Endothelial cell of umbilical vein (primary cell): Measurements from ENCODE around the gene SMPX. TPM values are rescaled to one million over a fixed set of nuclear protein-coding genes. Genes with fewer than 3 reads are reported as not detected.

Experiments used
- BruUV-seq: library from RNA; stranded (reverse); fragments of 400-500 nt; replicated peaks from 2 replicates; lab custom pipeline; 2021; lab: Mats Ljungman, UMichigan
- CTCF ChIA-PET: fragments of 300-600, 350-600 bp; sonication (Branson Sonifier 250); formaldehyde crosslinking; loops from one replicate; lab custom pipeline; 2021; ENCODE audit warnings: antibody characterized with exemption, inconsistent platforms; lab: Charles Lee
- POLR2A ChIA-PET: fragments of 300-600, 350-600 bp; sonication (Branson Sonifier 250); formaldehyde crosslinking; loops from one replicate; lab custom pipeline; 2021; ENCODE audit warnings: antibody characterized with exemption, inconsistent platforms; lab: Charles Lee
- DNase-seq: peaks from one replicate; pipeline ENCODE4 v3.0.0-alpha.2; 2011; ENCODE audit warnings: low read depth, low spot score
- FAIRE-seq: peaks from 2 replicates; lab custom pipeline; 2011; peaks lifted over from hg19 to GRCh38; lab: Jason Lieb, UNC
- H2AFZ ChIP-seq: 2 replicates; pipeline ENCODE4 v1.6.0; 2012; ENCODE audit warnings: low read depth, low read length, control low read depth, inconsistent platforms
- H3K27ac ChIP-seq: 2 replicates; pipeline ENCODE4 v1.5.1; 2011; ENCODE audit warnings: low read depth, mild to moderate bottlenecking, control low read depth, low read length, moderate library complexity; ENCODE audit not compliant: insufficient read depth
- H3K27me3 ChIP-seq, 2 experiments: 2 replicates each; pipeline versions ENCODE4 v1.6.0 to v1.6.1; 2011; ENCODE audit warnings: low read length in 2 of 2, mixed read lengths in 1 of 2; ENCODE audit not compliant: control insufficient read depth in 2 of 2, insufficient read depth in 2 of 2
- H3K36me3 ChIP-seq, 2 experiments: 2 replicates in 1 of 2; 3 replicates in 1 of 2; pipeline ENCODE4 v1.5.1; 2011; ENCODE audit warnings: low read length in 2 of 2, mild to moderate bottlenecking in 1 of 2, moderate library complexity in 1 of 2; ENCODE audit not compliant: control insufficient read depth in 2 of 2, insufficient read depth in 2 of 2; ENCODE audit errors: extremely low read depth in 1 of 2
- H3K4me1 ChIP-seq: 3 replicates; pipeline ENCODE4 v1.5.1; 2011; ENCODE audit warnings: mild to moderate bottlenecking, low read length; ENCODE audit not compliant: control insufficient read depth, insufficient read depth; ENCODE audit errors: extremely low read depth
- H3K4me2 ChIP-seq: 2 replicates; pipeline ENCODE4 v1.6.1; 2011; ENCODE audit warnings: low read length, control low read depth, mixed read lengths; ENCODE audit not compliant: insufficient read depth
- H3K4me3 ChIP-seq, 3 experiments: fragments of 200-600 bp in 1 of 3; sonication (generic), shearing (Covaris generic) in 1 of 3; replicated peaks in 1 of 3; 2 replicates each; pipeline ENCODE4 v1.5.1; 2011 to 2016; ENCODE audit warnings: control low read depth in 3 of 3, low read length in 3 of 3, mild to moderate bottlenecking in 2 of 3, inconsistent platforms in 1 of 3, low read depth in 1 of 3, moderate library complexity in 1 of 3; ENCODE audit not compliant: insufficient read depth in 1 of 3
- H3K79me2 ChIP-seq: 2 replicates; pipeline ENCODE4 v1.6.0; 2012; ENCODE audit warnings: low read length, inconsistent platforms; ENCODE audit not compliant: control insufficient read depth, insufficient read depth
- H3K9ac ChIP-seq: replicated peaks from 2 replicates; pipeline ENCODE3; 2011; ENCODE audit warnings: low read length, control low read depth; ENCODE audit not compliant: insufficient read depth; ENCODE audit errors: extremely low read depth
- H3K9me1 ChIP-seq: replicated peaks from 3 replicates; pipeline ENCODE4 v1.6.0; 2011; ENCODE audit warnings: mild to moderate bottlenecking, low read length; ENCODE audit not compliant: control insufficient read depth, insufficient read depth; ENCODE audit errors: extremely low read depth
- H3K9me3 ChIP-seq: replicated peaks from 2 replicates; pipeline ENCODE4 v1.5.1; 2012; ENCODE audit warnings: low read length, inconsistent platforms; ENCODE audit not compliant: control insufficient read depth, insufficient read depth
- H4K20me1 ChIP-seq: replicated peaks from 2 replicates; pipeline ENCODE3; 2011; ENCODE audit warnings: mild to moderate bottlenecking, low read length; ENCODE audit not compliant: control insufficient read depth, insufficient read depth; ENCODE audit errors: extremely low read depth
- CTCF ChIP-seq, 2 donors: IDR thresholded peaks; 1 replicate in 1 of 2; 2 replicates in 1 of 2; pipeline ENCODE4 v1.5.1; 2011; ENCODE audit warnings: low read length in 2 of 2, mild to moderate bottlenecking in 2 of 2, moderate library complexity in 2 of 2, control low read depth in 1 of 2, inconsistent platforms in 1 of 2, low read depth in 1 of 2; ENCODE audit not compliant: insufficient read depth in 1 of 2; ENCODE audit errors: extremely low read depth in 1 of 2
- EZH2 ChIP-seq: IDR thresholded peaks from 2 replicates; pipeline ENCODE4 v1.6.1; 2012; ENCODE audit warnings: borderline replicate concordance, low read depth, mild to moderate bottlenecking, moderate library complexity, low read length, inconsistent platforms; ENCODE audit not compliant: severe bottlenecking
- FOS ChIP-seq: IDR thresholded peaks from 2 replicates; pipeline ENCODE4 v1.6.1; 2011; ENCODE audit warnings: mild to moderate bottlenecking, low read length, moderate library complexity, borderline replicate concordance; ENCODE audit not compliant: insufficient read depth
- GATA2 ChIP-seq: IDR thresholded peaks from 2 replicates; pipeline ENCODE4 v1.7.0; 2011; ENCODE audit warnings: low read depth, mild to moderate bottlenecking, moderate library complexity, mixed read lengths, low read length; ENCODE audit not compliant: insufficient read length, insufficient read depth
- JUN ChIP-seq: IDR thresholded peaks from 2 replicates; pipeline ENCODE4 v1.6.1; 2011; ENCODE audit warnings: borderline replicate concordance, low read depth; ENCODE audit not compliant: insufficient read length, insufficient read depth
- MAX ChIP-seq: IDR thresholded peaks from 2 replicates; pipeline ENCODE4 v1.6.1; 2011; ENCODE audit not compliant: insufficient read depth, insufficient read length
- MYC ChIP-seq: IDR thresholded peaks from one replicate; pipeline ENCODE4 v1.6.1; 2011; ENCODE audit warnings: mild to moderate bottlenecking, low read depth, low read length
- POLR2A ChIP-seq: IDR thresholded peaks from 2 replicates; pipeline ENCODE4 v1.6.1; 2012; ENCODE audit warnings: low read depth, mild to moderate bottlenecking, control low read depth, low read length
- POLR2AphosphoS5 ChIP-seq: IDR thresholded peaks from 2 replicates; pipeline ENCODE4 v1.6.1; 2012; ENCODE audit warnings: low read depth, mild to moderate bottlenecking, control low read depth, low read length, moderate library complexity; ENCODE audit not compliant: insufficient read depth
- dilution Hi-C: fragments of 300-500 bp; cut with MboI; formaldehyde crosslinking; loops from one replicate; pipeline ENCODE4 v1.15.0; 2019; ENCODE audit warnings: low sequenced_read_pairs; ENCODE audit not compliant: extremely low pct_ligation_motif_present
- intact Hi-C: fragments of 100-400 bp; cut with micrococcal nuclease; formaldehyde crosslinking; loops from one replicate; pipeline ENCODE4 v1.10.0; 2022
- polyA plus RNA-seq, 4 experiments: library from polyadenylated mRNA; depleted of rRNA in 3 of 4; stranded (reverse) in 3 of 4; unstranded in 1 of 4; fragments of >200 nt; gene quantifications; 2 replicates each; pipeline versions ENCODE4 v1.2.1 to v1.2.3, GENCODE V29; 2011 to 2012; ENCODE audit warnings: missing spikeins in 1 of 4
- total RNA-seq: library from RNA; stranded (reverse); gene quantifications from 2 replicates; pipeline ENCODE4 v1.2.3, GENCODE V29; 2021

Gene SMPX
- total and polyA plus RNA-seq, 2 donors (not counting 3 experiments of a cell fraction or from before 2014, with no cell fraction given), result not detected

- H3K27ac ChIP-seq, result no peak overlapping the region
- CTCF ChIA-PET, result interaction anchor here (0.8 to 2.3 kb wide), 5 partner anchors 245 to 1472 kb away, joined by 3 to 93 read pairs (median 3); no protein-coding TSS in a partner anchor
- H3K9ac ChIP-seq, result no peak overlapping the region
- FAIRE-seq (no peak), DNase-seq (no peak)
- no peaks in the 10 kb centered on the region for H3K4me1 ChIP-seq
- no peaks in the 10 kb centered on the region for H3K9me3 ChIP-seq
- H3K9me1 ChIP-seq, result no peaks in the 10 kb centered on the region
- POLR2A ChIA-PET, result no interaction called here
- BruUV-seq, result no TSS peak
- H3K36me3 ChIP-seq, result no peaks in the 10 kb centered on the region
- TF ChIP-seq CTCF (IDR thresholded peaks at IDR 0.05; ENCODE audit: extremely low read depth in 1 of 2, insufficient read depth in 1 of 2, low read depth in 1 of 2, low read length in 2 of 2) (peak; percentile 6 to 8), JUN (no peak)
- H3K4me2 ChIP-seq, result no peak overlapping the region
- no peak overlapping the region for H3K4me3 ChIP-seq
- H4K20me1 ChIP-seq, result no peaks in the 10 kb centered on the region
- H2AFZ ChIP-seq, result no peak overlapping the region
- dilution Hi-C loops, result no loop called here
- H3K27me3 ChIP-seq, result no peaks in the 10 kb centered on the region
- H3K79me2 ChIP-seq, result no peaks in the 10 kb centered on the region
- intact Hi-C loops, result loop anchor here (1.0 kb wide), 1 partner anchor 1195 kb away; no protein-coding TSS in a partner anchor
These were observed 32.4 kb downstream of the SMPX start for GRCh38 chrX:21725496-21725895.

GRCh38 chrX:21723814-21724213 lies 34.1 kb downstream of the SMPX start:
- FAIRE-seq (no peak), DNase-seq (no peak)
- Histone ChIP-seq H2AFZ (no peak overlapping the region), H3K27ac (no peak overlapping the region), H3K9me1 (no peaks in the 10 kb centered on the region), H3K4me1 (no peaks in the 10 kb centered on the region), H3K4me3 (no peak overlapping the region), H4K20me1 (no peaks in the 10 kb centered on the region), H3K9me3 (no peaks in the 10 kb centered on the region), H3K4me2 (no peak overlapping the region), H3K36me3 (no peaks in the 10 kb centered on the region), H3K9ac (no peak overlapping the region), H3K27me3 (no peaks in the 10 kb centered on the region), H3K79me2 (no peaks in the 10 kb centered on the region)
- ChIA-PET POLR2A (no interaction called here), CTCF (interaction anchor here (0.7 to 2.1 kb wide), 2 partner anchors 1193 to 1194 kb away, joined by 6 read pairs; no protein-coding TSS in a partner anchor)
- TF ChIP-seq EZH2 (no peak), MYC (no peak), MAX (no peak), POLR2A (no peak), GATA2 (no peak), CTCF (IDR thresholded peaks at IDR 0.05; ENCODE audit: extremely low read depth in 1 of 2, insufficient read depth in 1 of 2, low read depth in 1 of 2, low read length in 2 of 2) (no peak), FOS (no peak), POLR2AphosphoS5 (no peak), JUN (no peak)
- BruUV-seq, result no TSS peak
- intact Hi-C loops (no loop called here), dilution Hi-C loops (no loop called here)
